Trophoblast cell (in vitro differentiated cells and primary cell): ENCODE data around the gene MYF5.

Experiments
- DNase-seq, 2 donors: peaks; one replicate each; pipeline ENCODE4 v3.0.0-alpha.2; 2016
- H2AFZ ChIP-seq: 2 replicates; pipeline ENCODE4 v1.6.1; 2013; ENCODE audit warnings: low read length, moderate library complexity, mild to moderate bottlenecking; ENCODE audit not compliant: insufficient read depth, poor library complexity
- H2AK5ac ChIP-seq: 2 replicates; pipeline ENCODE4 v1.6.1; 2013; ENCODE audit warnings: mild to moderate bottlenecking, low read length
- H2BK120ac ChIP-seq: 2 replicates; pipeline ENCODE4 v1.6.1; 2013; ENCODE audit warnings: low read length, mild to moderate bottlenecking, moderate library complexity; ENCODE audit not compliant: insufficient read depth, poor library complexity
- H2BK12ac ChIP-seq: 2 replicates; pipeline ENCODE4 v1.6.1; 2013; ENCODE audit warnings: mild to moderate bottlenecking, low read length, moderate library complexity
- H2BK5ac ChIP-seq: 2 replicates; pipeline ENCODE4 v1.6.1; 2013; ENCODE audit warnings: low read length, low read depth, moderate library complexity, mild to moderate bottlenecking; ENCODE audit not compliant: poor library complexity
- H3K14ac ChIP-seq: 2 replicates; pipeline ENCODE4 v1.6.1; 2013; ENCODE audit warnings: mild to moderate bottlenecking, low read length
- H3K18ac ChIP-seq: 2 replicates; pipeline ENCODE4 v1.6.1; 2013; ENCODE audit warnings: mild to moderate bottlenecking, low read length
- H3K23ac ChIP-seq: 2 replicates; pipeline ENCODE4 v1.6.1; 2013; ENCODE audit warnings: low read length
- H3K27ac ChIP-seq: 2 replicates; pipeline ENCODE4 v1.5.1; 2013; ENCODE audit warnings: low read depth, mild to moderate bottlenecking, inconsistent platforms, low read length, moderate library complexity
- H3K27me3 ChIP-seq: 2 replicates; pipeline ENCODE4 v1.6.1; 2013; ENCODE audit warnings: inconsistent platforms, mild to moderate bottlenecking, low read length, moderate library complexity; ENCODE audit not compliant: insufficient read depth
- H3K36me3 ChIP-seq, 2 experiments: 1 replicate in 1 of 2; 2 replicates in 1 of 2; pipeline ENCODE4 v1.6.1; 2013; ENCODE audit warnings: low read length in 2 of 2, mild to moderate bottlenecking in 2 of 2, moderate library complexity in 1 of 2; ENCODE audit not compliant: insufficient read depth in 2 of 2, control insufficient read depth in 1 of 2
- H3K4ac ChIP-seq: 2 replicates; pipeline ENCODE4 v1.6.1; 2013; ENCODE audit warnings: low read depth, mild to moderate bottlenecking, low read length, moderate library complexity
- H3K4me1 ChIP-seq, 2 experiments: 1 replicate in 1 of 2; 2 replicates in 1 of 2; pipeline ENCODE4 v1.6.1; 2013; ENCODE audit warnings: low read length in 2 of 2, mild to moderate bottlenecking in 2 of 2, moderate library complexity in 1 of 2; ENCODE audit not compliant: insufficient read depth in 2 of 2, control insufficient read depth in 1 of 2
- H3K4me2 ChIP-seq: 2 replicates; pipeline ENCODE4 v1.6.1; 2013; ENCODE audit warnings: inconsistent platforms, mild to moderate bottlenecking, low read length, moderate library complexity
- H3K4me3 ChIP-seq: 2 replicates; pipeline ENCODE4 v1.5.1; 2013; ENCODE audit warnings: mild to moderate bottlenecking, low read depth, low read length, inconsistent platforms
- H3K79me1 ChIP-seq: one replicate; pipeline ENCODE4 v1.6.1; 2013; ENCODE audit warnings: low read length
- H3K79me2 ChIP-seq: 2 replicates; pipeline ENCODE4 v1.6.1; 2013; ENCODE audit warnings: low read length, mild to moderate bottlenecking; ENCODE audit not compliant: control insufficient read depth, insufficient read depth, poor library complexity
- H3K9ac ChIP-seq: 2 replicates; pipeline ENCODE4 v1.6.1; 2013; ENCODE audit warnings: mild to moderate bottlenecking, low read length
- H3K9me3 ChIP-seq: 2 replicates; pipeline ENCODE4 v1.6.1; 2013; ENCODE audit warnings: low read depth, mild to moderate bottlenecking, control low read depth, inconsistent platforms, low read length; ENCODE audit not compliant: insufficient read depth
- H4K12ac ChIP-seq: 2 replicates; pipeline ENCODE4 v1.6.1; 2013; ENCODE audit warnings: low read depth, mild to moderate bottlenecking, low read length, moderate library complexity
- H4K8ac ChIP-seq: 2 replicates; pipeline ENCODE4 v1.6.1; 2013; ENCODE audit warnings: low read depth, mild to moderate bottlenecking, low read length, moderate library complexity
- H4K91ac ChIP-seq: one replicate; pipeline ENCODE4 v1.6.1; 2013; ENCODE audit warnings: low read depth, mild to moderate bottlenecking, low read length, moderate library complexity
- WGBS: extraction: QIAGEN DNeasy Blood & Tissue Kit; methylation state at CpG from one replicate; pipeline ENCODE4 v1.1.7; 2013; ENCODE audit warnings: missing lambda C conversion rate; ENCODE audit not compliant: insufficient read length, insufficient coverage; ENCODE audit errors: extremely low coverage; 5-methylcytosine and 5-hydroxymethylcytosine counted together

The MYF5 gene

GRCh38 chr12:80710727-80711449 is 5.8 kb upstream of the MYF5 start:
- no CpG with 5 or more reads among the region's 1 CpG for WGBS
- no peak overlapping the region for H2BK5ac ChIP-seq
- H3K9ac ChIP-seq, result no peak overlapping the region
- no peak overlapping the region for H3K18ac ChIP-seq
- H3K9me3 ChIP-seq, result peaks cover 3% of the 10 kb centered on the region
- peaks cover 4 to 5% of the 10 kb centered on the region in 2 experiments for H3K4me1 ChIP-seq
- no peak overlapping the region for H4K91ac ChIP-seq
- H2BK120ac ChIP-seq, result no peak overlapping the region
- no peak overlapping the region for H3K4me3 ChIP-seq
- H4K8ac ChIP-seq, result no peak overlapping the region
- no peak overlapping the region for H3K27ac ChIP-seq
- H3K36me3 ChIP-seq, result no peaks in the 10 kb centered on the region
- peaks cover 32% of the 10 kb centered on the region for H3K27me3 ChIP-seq
- DNase-seq, result no peak
- no peak overlapping the region for H3K4ac ChIP-seq
- H3K4me2 ChIP-seq, result no peak overlapping the region
- no peak overlapping the region for H3K23ac ChIP-seq
- no peak overlapping the region for H2AFZ ChIP-seq
- no peaks in the 10 kb centered on the region for H3K79me1 ChIP-seq
- no peak overlapping the region for H3K14ac ChIP-seq
- no peak overlapping the region for H4K12ac ChIP-seq
- no peak overlapping the region for H2AK5ac ChIP-seq
- no peaks in the 10 kb centered on the region for H3K79me2 ChIP-seq
- H2BK12ac ChIP-seq, result no peak overlapping the region

DNA sequence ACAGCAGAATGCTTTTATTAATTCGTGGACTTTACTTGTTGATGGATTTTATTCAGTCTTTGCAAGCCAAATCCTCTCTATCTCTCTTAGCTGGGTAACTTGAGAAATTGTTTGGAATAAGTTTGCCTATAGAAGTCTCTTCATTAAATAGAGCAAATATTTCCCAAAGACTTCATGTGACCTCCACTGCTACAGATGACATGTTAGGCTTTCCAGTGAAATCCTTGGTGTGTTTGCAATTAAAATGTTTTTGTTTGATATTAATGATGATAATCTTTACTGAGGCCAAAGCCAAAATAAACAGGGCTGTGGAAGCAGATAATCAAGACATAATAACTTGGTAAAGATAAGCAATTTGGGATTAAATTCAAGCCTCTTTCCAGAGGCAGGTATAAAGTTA is 4.8 kb upstream of the MYF5 start:
- Histone ChIP-seq H3K18ac (no peak overlapping the region), H3K36me3 (no peaks in the 10 kb centered on the region), H3K27me3 (peaks cover 27% of the 10 kb centered on the region), H3K23ac (no peak overlapping the region), H3K4me3 (no peak overlapping the region), H2BK5ac (no peak overlapping the region), H3K79me2 (no peaks in the 10 kb centered on the region), H2AK5ac (no peak overlapping the region), H3K9me3 (peaks cover 3% of the 10 kb centered on the region), H4K12ac (no peak overlapping the region), H3K14ac (no peak overlapping the region), H3K4me2 (no peak overlapping the region), H2BK12ac (no peak overlapping the region), H3K79me1 (no peaks in the 10 kb centered on the region), H3K4me1 (peaks cover 4 to 5% of the 10 kb centered on the region in 2 experiments), H4K8ac (no peak overlapping the region), H3K4ac (no peak overlapping the region), H4K91ac (no peak overlapping the region), H2AFZ (no peak overlapping the region), H2BK120ac (no peak overlapping the region), H3K27ac (no peak overlapping the region), H3K9ac (no peak overlapping the region)
- no peak for DNase-seq
- WGBS, result no CpG with 5 or more reads among the region's 1 CpG

DNA sequence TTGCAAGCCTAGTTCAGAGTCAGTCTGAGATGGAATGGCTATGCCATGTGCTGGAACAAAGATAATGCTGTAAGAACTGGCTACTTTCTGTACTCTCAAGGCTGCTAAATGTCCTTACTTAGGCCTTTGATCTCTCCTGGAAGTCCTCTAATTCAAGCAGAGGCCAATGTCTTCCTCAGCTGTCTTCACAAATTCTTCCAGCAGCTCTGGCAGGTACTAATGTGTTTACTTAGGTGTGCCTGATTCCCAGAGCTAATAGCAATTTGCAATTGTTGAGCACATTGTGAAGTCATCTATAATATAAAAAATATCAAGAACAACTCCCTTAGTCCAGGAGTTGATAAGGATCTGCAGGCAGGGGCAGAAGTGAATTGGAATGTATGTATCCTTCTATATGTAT is 3.8 kb upstream of the MYF5 start:
- Histone ChIP-seq H3K9me3 (peaks cover 3% of the 10 kb centered on the region), H3K27ac (no peak overlapping the region), H4K12ac (no peak overlapping the region), H2BK120ac (no peak overlapping the region), H3K27me3 (peaks cover 18% of the 10 kb centered on the region), H2BK12ac (no peak overlapping the region), H3K14ac (no peak overlapping the region), H2AK5ac (no peak overlapping the region), H4K91ac (no peak overlapping the region), H3K23ac (no peak overlapping the region), H3K18ac (no peak overlapping the region), H3K4ac (no peak overlapping the region), H3K79me2 (no peaks in the 10 kb centered on the region), H2AFZ (no peak overlapping the region), H3K36me3 (no peaks in the 10 kb centered on the region), H2BK5ac (no peak overlapping the region), H3K4me3 (no peak overlapping the region), H3K79me1 (no peaks in the 10 kb centered on the region), H3K9ac (no peak overlapping the region), H3K4me2 (no peak overlapping the region), H4K8ac (no peak overlapping the region), H3K4me1 (peaks cover 3 to 4% of the 10 kb centered on the region in 2 experiments)
- no peak for DNase-seq

DNA sequence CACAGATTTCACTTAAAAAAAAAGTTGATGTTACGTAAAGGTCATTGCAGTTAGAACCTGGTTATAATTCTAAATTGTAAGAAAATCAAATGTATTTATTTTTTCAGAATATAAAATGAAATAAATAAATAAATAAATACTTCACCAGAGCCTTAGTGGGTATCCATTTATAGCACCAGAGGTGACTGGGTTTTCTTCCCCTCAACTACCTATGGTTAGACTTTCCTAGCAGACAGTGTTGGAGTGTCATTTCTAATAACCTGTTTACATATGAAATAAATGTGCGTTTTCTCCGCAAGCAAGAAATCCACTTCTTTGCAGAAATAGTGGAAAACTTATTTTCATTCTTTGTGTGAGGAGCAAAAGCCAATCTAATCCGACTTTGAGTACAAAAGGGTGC is 3.3 kb upstream of the MYF5 start:
- H3K14ac ChIP-seq, result no peak overlapping the region
- no CpG with 5 or more reads among the region's 4 CpGs for WGBS
- no peak overlapping the region for H3K27ac ChIP-seq
- no peak for DNase-seq
- H2AK5ac ChIP-seq, result no peak overlapping the region
- H3K4me1 ChIP-seq, result peaks cover 0 to 4% of the 10 kb centered on the region in 2 experiments
- no peak overlapping the region for H4K91ac ChIP-seq
- H3K18ac ChIP-seq, result no peak overlapping the region
- H3K23ac ChIP-seq, result no peak overlapping the region
- H2BK12ac ChIP-seq, result no peak overlapping the region
- H3K79me2 ChIP-seq, result no peaks in the 10 kb centered on the region
- H2BK5ac ChIP-seq, result no peak overlapping the region
- no peak overlapping the region for H2AFZ ChIP-seq
- no peak overlapping the region for H4K12ac ChIP-seq
- H2BK120ac ChIP-seq, result no peak overlapping the region
- H4K8ac ChIP-seq, result no peak overlapping the region
- no peaks in the 10 kb centered on the region for H3K79me1 ChIP-seq
- no peak overlapping the region for H3K4me3 ChIP-seq
- H3K9ac ChIP-seq, result no peak overlapping the region
- H3K27me3 ChIP-seq, result peaks cover 14% of the 10 kb centered on the region
- no peaks in the 10 kb centered on the region for H3K36me3 ChIP-seq
- H3K4ac ChIP-seq, result no peak overlapping the region
- peaks cover 3% of the 10 kb centered on the region for H3K9me3 ChIP-seq
- no peak overlapping the region for H3K4me2 ChIP-seq
